Caco-2 (cell line): Measurements from ENCODE around the gene ACAA1. TPM values are rescaled to one million over a fixed set of nuclear protein-coding genes. Genes with fewer than 3 reads are reported as not detected.

Source experiments
- BruUV-seq: library from RNA; stranded (reverse); fragments of 400-500 nt; replicated peaks from 2 replicates; lab custom pipeline; 2021; lab: Mats Ljungman, UMichigan
- CTCF ChIA-PET: fragments of 300-600 bp; sonication (Branson Sonifier 250); formaldehyde crosslinking; loops from one replicate; lab custom pipeline; 2022; ENCODE audit warnings: antibody characterized with exemption; lab: Charles Lee
- POLR2A ChIA-PET: fragments of 300-600 bp; sonication (Branson Sonifier 250); formaldehyde crosslinking; loops from one replicate; lab custom pipeline; 2022; ENCODE audit warnings: antibody characterized with exemption; lab: Charles Lee
- DNase-seq, 2 experiments: peaks; one replicate each; pipeline versions ENCODE4 v3.0.0 to v3.0.0-alpha.2; 2020 to 2022
- H3K27me3 ChIP-seq: replicated peaks from 2 replicates; pipeline ENCODE4 v1.6.0; 2011; ENCODE audit warnings: low read length; ENCODE audit not compliant: control insufficient read depth, insufficient read depth
- H3K36me3 ChIP-seq: 2 replicates; pipeline ENCODE4 v1.5.1; 2011; ENCODE audit warnings: low read length; ENCODE audit not compliant: control insufficient read depth, insufficient read depth
- H3K4me1 ChIP-seq: fragments of 250-450 bp; sonication (Bioruptor Pico); 2 replicates; pipeline ENCODE4 v1.5.1; 2020; ENCODE audit warnings: mild to moderate bottlenecking
- H3K4me3 ChIP-seq: 2 replicates; pipeline ENCODE4 v1.5.1; 2011; ENCODE audit warnings: low read depth, mild to moderate bottlenecking, control low read depth, low read length
- H3K9me3 ChIP-seq: fragments of 250-450 bp; sonication (Bioruptor Pico); 2 replicates; pipeline ENCODE4 v1.5.1; 2020; ENCODE audit warnings: mild to moderate bottlenecking, moderate library complexity
- H3K27ac Mint-ChIP-seq: one replicate; pipeline ENCODE4 v1.8.0; 2022; ENCODE audit warnings: mixed read lengths; ENCODE audit not compliant: unreplicated experiment
- H3K27me3 Mint-ChIP-seq: one replicate; pipeline ENCODE4 v1.8.0; 2022; ENCODE audit warnings: mixed read lengths; ENCODE audit not compliant: insufficient read depth, unreplicated experiment
- H3K36me3 Mint-ChIP-seq: one replicate; pipeline ENCODE4 v1.8.0; 2022; ENCODE audit warnings: mild to moderate bottlenecking, mixed read lengths; ENCODE audit not compliant: insufficient read depth, unreplicated experiment
- H3K4me1 Mint-ChIP-seq: one replicate; pipeline ENCODE4 v1.8.0; 2022; ENCODE audit warnings: low read depth, mixed read lengths; ENCODE audit not compliant: unreplicated experiment
- H3K4me3 Mint-ChIP-seq: one replicate; pipeline ENCODE4 v1.8.0; 2022; ENCODE audit warnings: mild to moderate bottlenecking, moderate library complexity, mixed read lengths; ENCODE audit not compliant: unreplicated experiment
- H3K9me3 Mint-ChIP-seq: one replicate; pipeline ENCODE4 v1.8.0; 2022; ENCODE audit warnings: mixed read lengths; ENCODE audit not compliant: unreplicated experiment
- CTCF ChIP-seq, 2 experiments: fragments of 200-600 bp in 1 of 2; IDR thresholded peaks; 1 replicate in 1 of 2; 2 replicates in 1 of 2; pipeline versions ENCODE4 v1.5.1 to v1.8.0; 2011 to 2022; ENCODE audit warnings: antibody characterized with exemption in 1 of 2, control low read depth in 1 of 2, inconsistent platforms in 1 of 2, low read depth in 1 of 2, low read length in 1 of 2, mild to moderate bottlenecking in 1 of 2, moderate library complexity in 1 of 2; ENCODE audit not compliant: insufficient read depth in 1 of 2, severe bottlenecking in 1 of 2, unreplicated experiment in 1 of 2
- intact Hi-C: fragments of 100-400 bp; cut with micrococcal nuclease; formaldehyde crosslinking; loops from one replicate; pipeline ENCODE4 v1.10.0; 2022; ENCODE audit not compliant: unreplicated experiment
- total RNA-seq: library from RNA; stranded (reverse); gene quantifications from 2 replicates; pipeline ENCODE4 v1.2.3, GENCODE V29; 2022

Gene ACAA1
- total RNA-seq, 1 experiment from 2014 or later = 139 TPM

GRCh38 chr3:38158472-38158871, 21.5 kb upstream of the ACAA1 start:
- BruUV-seq = no TSS peak
- H3K27me3 Mint-ChIP-seq = no peaks in the 10 kb centered on the region
- intact Hi-C loops = no loop called here
- no peak for DNase-seq
- H3K27me3 ChIP-seq = no peaks in the 10 kb centered on the region
- no peaks in the 10 kb centered on the region for H3K4me1 Mint-ChIP-seq
- no peaks in the 10 kb centered on the region for H3K36me3 ChIP-seq
- no peak overlapping the region for H3K4me3 ChIP-seq
- CTCF ChIA-PET = no interaction called here
- H3K27ac Mint-ChIP-seq = no peak overlapping the region
- no peaks in the 10 kb centered on the region for H3K9me3 ChIP-seq
- TF ChIP-seq CTCF (IDR thresholded peaks at IDR 0.05; ENCODE audit: insufficient read depth in 1 of 2, low read depth in 1 of 2, low read length in 1 of 2, severe bottlenecking in 1 of 2, unreplicated experiment in 1 of 2) = no peak
- no peaks in the 10 kb centered on the region for H3K36me3 Mint-ChIP-seq
- H3K4me3 Mint-ChIP-seq = no peak overlapping the region
- H3K9me3 Mint-ChIP-seq = no peaks in the 10 kb centered on the region
- H3K4me1 ChIP-seq = peaks cover 14% of the 10 kb centered on the region
- POLR2A ChIA-PET = interaction anchor here (1.8 kb wide), 1 partner anchor 21 kb away, joined by 7 read pairs; the partner anchor contains the start of gene ACAA1

GRCh38 chr3:38157595-38157994, 20.7 kb upstream of the ACAA1 start:
- TF ChIP-seq CTCF (IDR thresholded peaks at IDR 0.05; ENCODE audit: insufficient read depth in 1 of 2, low read depth in 1 of 2, low read length in 1 of 2, severe bottlenecking in 1 of 2, unreplicated experiment in 1 of 2) = no peak
- H3K27me3 Mint-ChIP-seq = no peaks in the 10 kb centered on the region
- DNase-seq = no peak
- intact Hi-C loops = no loop called here
- H3K4me3 Mint-ChIP-seq = no peak overlapping the region
- peaks cover 15% of the 10 kb centered on the region for H3K4me1 ChIP-seq
- no TSS peak for BruUV-seq
- H3K27me3 ChIP-seq = no peaks in the 10 kb centered on the region
- POLR2A ChIA-PET = no interaction called here
- CTCF ChIA-PET = interaction anchor here (0.5 to 0.6 kb wide), 2 partner anchors 10 to 339 kb away, joined by 3 to 4 read pairs; partner anchors contain the start of gene EXOG
- no peaks in the 10 kb centered on the region for H3K36me3 Mint-ChIP-seq
- no peaks in the 10 kb centered on the region for H3K4me1 Mint-ChIP-seq
- H3K9me3 Mint-ChIP-seq = no peaks in the 10 kb centered on the region
- no peaks in the 10 kb centered on the region for H3K9me3 ChIP-seq
- H3K27ac Mint-ChIP-seq = no peak overlapping the region
- no peak overlapping the region for H3K4me3 ChIP-seq
- no peaks in the 10 kb centered on the region for H3K36me3 ChIP-seq

GRCh38 chr3:38157117-38157516, 20.2 kb upstream of the ACAA1 start:
- Histone ChIP-seq H3K4me1 (peaks cover 15% of the 10 kb centered on the region), H3K4me3 (no peak overlapping the region), H3K36me3 (no peaks in the 10 kb centered on the region), H3K27me3 (no peaks in the 10 kb centered on the region), H3K9me3 (no peaks in the 10 kb centered on the region)
- Mint-ChIP-seq H3K9me3 (no peaks in the 10 kb centered on the region), H3K27me3 (no peaks in the 10 kb centered on the region), H3K4me3 (no peak overlapping the region), H3K36me3 (no peaks in the 10 kb centered on the region), H3K4me1 (no peaks in the 10 kb centered on the region), H3K27ac (no peak overlapping the region)
- TF ChIP-seq CTCF (IDR thresholded peaks at IDR 0.05; ENCODE audit: insufficient read depth in 1 of 2, low read depth in 1 of 2, low read length in 1 of 2, severe bottlenecking in 1 of 2, unreplicated experiment in 1 of 2) = no peak
- DNase-seq = no peak
- no TSS peak for BruUV-seq
- intact Hi-C loops = no loop called here
- POLR2A ChIA-PET = no interaction called here
- CTCF ChIA-PET = no interaction called here
